Thymus (tissue), 14 donors: Measurements from ENCODE around the gene LRCH1. TPM values are rescaled to one million over a fixed set of nuclear protein-coding genes. Genes with fewer than 3 reads are reported as not detected.
"Not testable (repeated sequence)": the region's sequence is repeated elsewhere in the genome, so short reads cannot be mapped to it uniquely, and the experiment has no call there.

ENCODE experiments used
- DNase-seq, 9 donors: peaks; one replicate each; pipeline ENCODE4 v3.0.0-alpha.2; 2013; ENCODE audit warnings: low spot score in 9 of 9, low read depth in 6 of 9, missing footprints in 1 of 9
- H3K27ac ChIP-seq, 2 donors: one replicate each; pipeline ENCODE4 v1.5.1; 2013; ENCODE audit warnings: control low read depth in 1 of 2, low read depth in 1 of 2, low read length in 1 of 2, mild to moderate bottlenecking in 1 of 2, moderate library complexity in 1 of 2
- H3K27me3 ChIP-seq, 2 donors: one replicate each; pipeline ENCODE4 v1.5.1; 2013; ENCODE audit warnings: low read length in 1 of 2; ENCODE audit not compliant: control insufficient read depth in 2 of 2, insufficient read depth in 1 of 2
- H3K36me3 ChIP-seq, 2 donors: one replicate each; pipeline ENCODE4 v1.5.1; 2013; ENCODE audit warnings: low read length in 1 of 2, mild to moderate bottlenecking in 1 of 2, moderate library complexity in 1 of 2; ENCODE audit not compliant: control insufficient read depth in 2 of 2, insufficient read depth in 2 of 2
- H3K4me1 ChIP-seq, 2 donors: one replicate each; pipeline ENCODE4 v1.5.1; 2013; ENCODE audit warnings: low read length in 2 of 2; ENCODE audit not compliant: control insufficient read depth in 2 of 2, insufficient read depth in 2 of 2
- H3K4me3 ChIP-seq, 2 donors: one replicate each; pipeline ENCODE4 v1.5.1; 2013; ENCODE audit warnings: low read length in 2 of 2, control low read depth in 1 of 2, mild to moderate bottlenecking in 1 of 2
- H3K9me3 ChIP-seq, 2 donors: one replicate each; pipeline ENCODE4 v1.5.1; 2013; ENCODE audit warnings: low read length in 1 of 2, mild to moderate bottlenecking in 1 of 2; ENCODE audit not compliant: control insufficient read depth in 2 of 2, insufficient read depth in 1 of 2
- WGBS: extraction: QIAGEN DNeasy Blood & Tissue Kit; methylation state at CpG from one replicate; pipeline ENCODE4 v1.1.7; 2013; 5-methylcytosine and 5-hydroxymethylcytosine counted together
- long read RNA-seq, 10 donors: transcript quantifications; one replicate each; lab custom pipeline, GENCODE V29; 2026
- polyA plus RNA-seq: library from polyadenylated mRNA; stranded (reverse); fragments of 200-250 nt; gene quantifications from one replicate; pipeline ENCODE4 v1.2.3, GENCODE V29; 2013
- total RNA-seq: library from RNA; stranded (reverse); fragments of 120-200 nt; gene quantifications from one replicate; pipeline ENCODE4 v1.2.4, GENCODE V29; 2013
- donor health status: healthy.

Gene LRCH1
- total RNA-seq (13.7 TPM), polyA plus RNA-seq (9.1 TPM)
- long read RNA-seq, donor 1, result 0 reads
- long read RNA-seq, donor 2, result 0 reads
- long read RNA-seq, donor 3, full-length matches to known transcripts, result 4 of 4 reads
- long read RNA-seq, donor 3, partial matches to known transcripts, result 0 of 4 reads
- long read RNA-seq, donor 3, other reads (novel, unspliced or antisense), result 0 of 4 reads
- long read RNA-seq, donor 4, full-length matches to known transcripts, result 2 of 2 reads
- long read RNA-seq, donor 4, partial matches to known transcripts, result 0 of 2 reads
- long read RNA-seq, donor 4, other reads (novel, unspliced or antisense), result 0 of 2 reads
- long read RNA-seq, donor 5, full-length matches to known transcripts, result 5 of 626 reads
- long read RNA-seq, donor 5, partial matches to known transcripts, result 427 of 626 reads
- long read RNA-seq, donor 5, other reads (novel, unspliced or antisense), result 194 of 626 reads
- long read RNA-seq, donor 6, full-length matches to known transcripts, result 2 of 7 reads
- long read RNA-seq, donor 6, partial matches to known transcripts, result 5 of 7 reads
- long read RNA-seq, donor 6, other reads (novel, unspliced or antisense), result 0 of 7 reads
- long read RNA-seq, donor 7, full-length matches to known transcripts, result 3 of 11 reads
- long read RNA-seq, donor 7, partial matches to known transcripts, result 8 of 11 reads
- long read RNA-seq, donor 7, other reads (novel, unspliced or antisense), result 0 of 11 reads
- long read RNA-seq, donor 8, full-length matches to known transcripts, result 3 of 10 reads
- long read RNA-seq, donor 8, partial matches to known transcripts, result 7 of 10 reads
- long read RNA-seq, donor 8, other reads (novel, unspliced or antisense), result 0 of 10 reads
- long read RNA-seq, donor 9, full-length matches to known transcripts, result 2 of 2 reads
- long read RNA-seq, donor 9, partial matches to known transcripts, result 0 of 2 reads
- long read RNA-seq, donor 9, other reads (novel, unspliced or antisense), result 0 of 2 reads
- long read RNA-seq, donor 10, full-length matches to known transcripts, result 3 of 3 reads
- long read RNA-seq, donor 10, partial matches to known transcripts, result 0 of 3 reads
- long read RNA-seq, donor 10, other reads (novel, unspliced or antisense), result 0 of 3 reads

GRCh38 chr13:46552889-46553520, at the start of gene LRCH1:
TSS of gene LRCH1 (plus strand) at chr13:46553170. CDS start at chr13:46553397, 227 bp downstream.
- Histone ChIP-seq H3K4me1 (peaks cover 19 to 37% of the 10 kb centered on the region in 2 donors), H3K27ac (peak within 1 kb of the TSS; percentile 81 to 92), H3K27me3 (peaks cover 0 to 2% of the 10 kb centered on the region in 2 donors), H3K9me3 (no peaks in the 10 kb centered on the region), H3K36me3 (no peaks in the 10 kb centered on the region), H3K4me3 (peak within 1 kb of the TSS; percentile 93 to 95)
- peak in 8 of 9 donors; percentile 37 to 94 (median 82) for DNase-seq
- WGBS, result under 1% methylated on average over 66 of the region's 66 CpGs

- WGBS, result over 99% methylated on average over 2 of the region's 2 CpGs
- Histone ChIP-seq H3K4me1 (no peaks in the 10 kb centered on the region), H3K27ac (no peak overlapping the region), H3K9me3 (no peaks in the 10 kb centered on the region), H3K4me3 (no peak overlapping the region), H3K36me3 (no peaks in the 10 kb centered on the region), H3K27me3 (no peaks in the 10 kb centered on the region)
- no peak for DNase-seq
Measured at GRCh38 chr13:46504036-46504435, 48.9 kb upstream of the LRCH1 start.

- no peak overlapping the region for H3K4me3 ChIP-seq
- H3K27me3 ChIP-seq, result no peaks in the 10 kb centered on the region
- H3K27ac ChIP-seq, result no peak overlapping the region
- DNase-seq, result no peak
- WGBS, result 88% methylated on average over 1 of the region's 1 CpG
- no peaks in the 10 kb centered on the region for H3K9me3 ChIP-seq
- no peaks in the 10 kb centered on the region for H3K4me1 ChIP-seq
- no peaks in the 10 kb centered on the region for H3K36me3 ChIP-seq
Measured at GRCh38 chr13:46507981-46508380, 45.0 kb upstream of the LRCH1 start.

- Histone ChIP-seq H3K27ac (no peak overlapping the region), H3K4me3 (no peak overlapping the region), H3K27me3 (no peaks in the 10 kb centered on the region), H3K36me3 (no peaks in the 10 kb centered on the region), H3K9me3 (no peaks in the 10 kb centered on the region), H3K4me1 (no peaks in the 10 kb centered on the region)
- no peak for DNase-seq
- 95% methylated on average over 4 of the region's 4 CpGs for WGBS
Measured at GRCh38 chr13:46509981-46510380, 43.0 kb upstream of the LRCH1 start.

GRCh38 chr13:46515803-46516202, 37.2 kb upstream of the LRCH1 start:
- Histone ChIP-seq H3K27ac (no peak overlapping the region), H3K9me3 (no peaks in the 10 kb centered on the region), H3K4me3 (no peak overlapping the region), H3K27me3 (no peaks in the 10 kb centered on the region), H3K36me3 (no peaks in the 10 kb centered on the region), H3K4me1 (peaks cover 22 to 26% of the 10 kb centered on the region in 2 donors)
- WGBS, result 81% methylated on average over 2 of the region's 2 CpGs
- no peak for DNase-seq

- WGBS, result 94% methylated on average over 4 of the region's 4 CpGs
- Histone ChIP-seq H3K9me3 (peaks cover 0 to 5% of the 10 kb centered on the region in 2 donors), H3K27me3 (no peaks in the 10 kb centered on the region), H3K4me3 (no peak overlapping the region), H3K36me3 (no peaks in the 10 kb centered on the region), H3K27ac (no peak overlapping the region), H3K4me1 (peaks cover 22 to 26% of the 10 kb centered on the region in 2 donors)
- no peak for DNase-seq
Measured at GRCh38 chr13:46516599-46517338, 36.2 kb upstream of the LRCH1 start.

GRCh38 chr13:46517748-46518147, 35.2 kb upstream of the LRCH1 start:
- not testable (repeated sequence) for DNase-seq, H3K4me3 ChIP-seq, H3K27ac ChIP-seq, H3K9me3 ChIP-seq, H3K36me3 ChIP-seq, H3K27me3 ChIP-seq
- 96% methylated on average over 5 of the region's 5 CpGs for WGBS
- H3K4me1 ChIP-seq, result peaks cover 22 to 26% of the 10 kb centered on the region in 2 donors

GRCh38 chr13:46519182-46519581, 33.8 kb upstream of the LRCH1 start:
- Histone ChIP-seq H3K27me3 (no peaks in the 10 kb centered on the region), H3K9me3 (peaks cover 0 to 5% of the 10 kb centered on the region in 2 donors), H3K4me1 (peaks cover 29 to 34% of the 10 kb centered on the region in 2 donors), H3K4me3 (no peak overlapping the region), H3K27ac (peak overlapping the region; percentile 6 to 40), H3K36me3 (no peaks in the 10 kb centered on the region)
- 16% methylated on average over 4 of the region's 4 CpGs for WGBS
- DNase-seq, result peak in 5 of 9 donors; percentile 40 to 85 (median 55)
